A673 (cell line): Measurements from ENCODE around the gene PARP11. TPM values are rescaled to one million over a fixed set of nuclear protein-coding genes. Genes with fewer than 3 reads are reported as not detected.
A peak's percentile ranks its signal among the peaks of the same experiment; 100 is the strongest.

Experiments
- BruUV-seq: library from RNA; stranded (reverse); fragments of 400-500 nt; replicated peaks from 2 replicates; lab custom pipeline; 2021; lab: Mats Ljungman, UMichigan
- CTCF ChIA-PET: fragments of 300-600 bp; sonication (Branson Sonifier 250); formaldehyde crosslinking; loops from one replicate; lab custom pipeline; 2022; ENCODE audit warnings: antibody characterized with exemption; lab: Charles Lee
- POLR2A ChIA-PET: fragments of 300-600 bp; sonication (Branson Sonifier 250); formaldehyde crosslinking; loops from one replicate; lab custom pipeline; 2022; ENCODE audit warnings: antibody characterized with exemption; ENCODE audit not compliant: low non-redundant PET; lab: Charles Lee
- DNase-seq: peaks from one replicate; pipeline ENCODE4 v3.0.0-alpha.2; 2015; ENCODE audit warnings: low spot score
- H3K27ac ChIP-seq: fragments of 200-600 bp; sonication (generic); 2 replicates; pipeline ENCODE4 v1.5.1; 2016; ENCODE audit warnings: mixed run types, low read depth, mild to moderate bottlenecking, mixed read lengths, antibody characterized with exemption, low read length; ENCODE audit not compliant: poor library complexity, severe bottlenecking
- H3K27me3 ChIP-seq: fragments of 200-600 bp; sonication (generic); replicated peaks from 2 replicates; pipeline ENCODE4 v1.6.1; 2017; ENCODE audit warnings: mixed run types, low read depth, mild to moderate bottlenecking, mixed read lengths, antibody characterized with exemption, low read length; ENCODE audit not compliant: insufficient read depth, poor library complexity
- H3K36me3 ChIP-seq: fragments of 200-600 bp; sonication (generic); 2 replicates; pipeline ENCODE4 v1.6.1; 2016; ENCODE audit warnings: mixed run types, mild to moderate bottlenecking, mixed read lengths, antibody characterized with exemption, low read length; ENCODE audit not compliant: insufficient read depth, poor library complexity, severe bottlenecking
- H3K4me1 ChIP-seq: fragments of 200-600 bp; sonication (generic); 2 replicates; pipeline ENCODE4 v1.6.1; 2017; ENCODE audit warnings: mixed run types, mild to moderate bottlenecking, mixed read lengths, antibody characterized with exemption, low read length; ENCODE audit not compliant: insufficient read depth, poor library complexity, severe bottlenecking
- H3K4me3 ChIP-seq: fragments of 200-600 bp; sonication (generic); 2 replicates; pipeline ENCODE4 v1.5.1; 2016; ENCODE audit warnings: low read depth, mixed run types, mild to moderate bottlenecking, mixed read lengths, low read length; ENCODE audit not compliant: poor library complexity, severe bottlenecking
- H3K9me3 ChIP-seq: fragments of 200-600 bp; sonication (generic); 2 replicates; pipeline ENCODE4 v1.6.1; 2016; ENCODE audit warnings: mixed run types, low read depth, mild to moderate bottlenecking, mixed read lengths, antibody characterized with exemption, low read length; ENCODE audit not compliant: poor library complexity, severe bottlenecking
- CTCF ChIP-seq: fragments of 300-800, 200-600 bp; sonication (generic); conservative IDR thresholded peaks from 2 replicates; pipeline ENCODE4 v1.5.1; 2017; ENCODE audit warnings: low read depth, mild to moderate bottlenecking, antibody characterized with exemption, low read length, moderate library complexity, mixed read lengths
- EZH2 ChIP-seq: fragments of 200-600 bp; sonication (generic); IDR thresholded peaks from 2 replicates; pipeline ENCODE4 v1.6.1; 2017; ENCODE audit warnings: borderline replicate concordance, low read depth, mild to moderate bottlenecking, mixed read lengths, antibody characterized with exemption, low read length; ENCODE audit not compliant: poor library complexity, severe bottlenecking
- intact Hi-C: fragments of 100-400 bp; cut with micrococcal nuclease; formaldehyde crosslinking; loops from one replicate; pipeline ENCODE4 v1.10.0; 2022; ENCODE audit not compliant: unreplicated experiment
- total RNA-seq: library from RNA; stranded (reverse); gene quantifications from 2 replicates; pipeline ENCODE4 v1.2.3, GENCODE V29; 2021

The PARP11 gene
- total RNA-seq, 1 experiment from 2014 or later, result 7.7 TPM

GRCh38 chr12:3888659-3889058 is 15.5 kb upstream of the PARP11 start:
- DNase-seq, result no peak
- TF ChIP-seq CTCF (no peak), EZH2 (no peak)
- H3K27me3 ChIP-seq, result no peaks in the 10 kb centered on the region
- ChIA-PET CTCF (no interaction called here), POLR2A (no interaction called here)
- no TSS peak for BruUV-seq
- intact Hi-C loops, result no loop called here
- no peaks in the 10 kb centered on the region for H3K4me1 ChIP-seq
- H3K9me3 ChIP-seq, result no peaks in the 10 kb centered on the region
- no peak overlapping the region for H3K4me3 ChIP-seq
- H3K27ac ChIP-seq, result no peak overlapping the region
- no peaks in the 10 kb centered on the region for H3K36me3 ChIP-seq

GRCh38 chr12:3885277-3886094 is 12.3 kb upstream of the PARP11 start:
- no peaks in the 10 kb centered on the region for H3K9me3 ChIP-seq
- no peaks in the 10 kb centered on the region for H3K4me1 ChIP-seq
- peak; percentile 53 for DNase-seq
- POLR2A ChIA-PET, result no interaction called here
- H3K27me3 ChIP-seq, result peaks cover 8% of the 10 kb centered on the region
- H3K4me3 ChIP-seq, result peak overlapping the region; percentile 0
- intact Hi-C loops, result loop anchor here (1.0 to 2.0 kb wide), 2 partner anchors 151 to 392 kb away; no protein-coding TSS in a partner anchor
- no peaks in the 10 kb centered on the region for H3K36me3 ChIP-seq
- CTCF ChIA-PET, result interaction anchor here (0.5 to 2.5 kb wide), 8 partner anchors 151 to 1198 kb away, joined by 3 to 18 read pairs (median 5); partner anchors contain the start of gene CCND2
- BruUV-seq, result no TSS peak
- no peak overlapping the region for H3K27ac ChIP-seq
- TF ChIP-seq CTCF, result peak; percentile 77
- no peak for TF ChIP-seq EZH2

- no peak for DNase-seq
- Histone ChIP-seq H3K4me3 (no peak overlapping the region), H3K9me3 (no peaks in the 10 kb centered on the region), H3K27ac (no peak overlapping the region), H3K4me1 (no peaks in the 10 kb centered on the region), H3K36me3 (no peaks in the 10 kb centered on the region), H3K27me3 (peaks cover 8% of the 10 kb centered on the region)
- ChIA-PET CTCF (interaction anchor here (0.6 to 2.5 kb wide), 2 partner anchors 152 to 392 kb away, joined by 14 to 18 read pairs; no protein-coding TSS in a partner anchor), POLR2A (no interaction called here)
- intact Hi-C loops, result loop anchor here (1.0 kb wide), 1 partner anchor 393 kb away; no protein-coding TSS in a partner anchor
- BruUV-seq, result no TSS peak
- TF ChIP-seq CTCF, result no peak
- TF ChIP-seq EZH2, result no peak
These were observed 11.5 kb upstream of the PARP11 start for GRCh38 chr12:3884671-3885070.
